NCI-H1930 (cell line): ENCODE measurements around the gene PRMT3.
A peak's percentile ranks its signal among the peaks of the same experiment; 100 is the strongest.
"Not testable (repeated sequence)": the region's sequence is repeated elsewhere in the genome, so short reads cannot be mapped to it uniquely, and the experiment has no call there.

Experiments used
- DNase-seq, 2 experiments: peaks; one replicate each; lab custom pipeline; 2025; lab: John Stamatoyannopoulos, UW

The PRMT3 gene

DNA sequence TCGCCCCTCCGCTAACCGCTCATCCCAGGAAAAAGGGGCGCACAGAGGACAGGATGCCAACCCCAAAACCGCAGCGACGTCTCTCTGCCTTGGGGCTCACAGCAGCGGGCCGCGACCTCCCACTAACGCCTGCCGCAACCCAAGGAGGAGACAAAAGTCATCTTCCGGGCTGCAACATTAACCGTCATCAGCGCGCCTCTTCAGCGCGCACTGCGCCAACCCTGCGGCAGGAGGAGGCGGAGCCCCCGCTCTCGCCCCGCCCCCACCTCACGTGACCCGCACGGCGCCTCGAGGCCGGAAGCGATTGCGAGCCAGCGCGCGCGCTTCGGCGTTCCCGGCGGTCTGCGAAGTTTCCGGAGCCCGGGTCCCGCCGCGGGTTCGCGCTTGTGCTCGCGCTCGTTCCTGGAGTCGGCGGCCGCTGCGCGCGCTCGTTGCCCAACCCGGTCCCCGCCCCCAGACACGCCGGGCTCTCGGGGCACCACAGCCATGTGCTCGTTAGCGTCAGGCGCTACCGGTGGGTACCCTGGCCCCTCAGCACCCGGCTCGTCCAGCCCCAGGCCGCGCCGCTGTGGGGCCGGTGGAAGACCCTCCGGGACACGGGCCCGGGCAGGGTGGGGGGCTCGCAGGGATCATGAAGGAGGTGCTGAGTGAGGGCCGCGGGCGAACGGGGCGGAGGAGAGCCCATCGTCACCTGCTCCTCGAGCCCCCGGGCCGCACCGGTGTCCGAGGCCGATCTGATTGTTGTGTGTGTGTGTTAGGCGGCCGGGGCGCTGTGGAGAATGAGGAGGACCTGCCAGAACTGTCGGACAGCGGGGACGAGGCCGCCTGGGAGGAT lies at the start of gene PRMT3:
PRMT3 (plus strand) TSS at position 456 of the 835 bp plus-strand sequence; CDS start at position 487, 31 bp downstream.
- DNase-seq: peak; percentile 93 to 97

DNA sequence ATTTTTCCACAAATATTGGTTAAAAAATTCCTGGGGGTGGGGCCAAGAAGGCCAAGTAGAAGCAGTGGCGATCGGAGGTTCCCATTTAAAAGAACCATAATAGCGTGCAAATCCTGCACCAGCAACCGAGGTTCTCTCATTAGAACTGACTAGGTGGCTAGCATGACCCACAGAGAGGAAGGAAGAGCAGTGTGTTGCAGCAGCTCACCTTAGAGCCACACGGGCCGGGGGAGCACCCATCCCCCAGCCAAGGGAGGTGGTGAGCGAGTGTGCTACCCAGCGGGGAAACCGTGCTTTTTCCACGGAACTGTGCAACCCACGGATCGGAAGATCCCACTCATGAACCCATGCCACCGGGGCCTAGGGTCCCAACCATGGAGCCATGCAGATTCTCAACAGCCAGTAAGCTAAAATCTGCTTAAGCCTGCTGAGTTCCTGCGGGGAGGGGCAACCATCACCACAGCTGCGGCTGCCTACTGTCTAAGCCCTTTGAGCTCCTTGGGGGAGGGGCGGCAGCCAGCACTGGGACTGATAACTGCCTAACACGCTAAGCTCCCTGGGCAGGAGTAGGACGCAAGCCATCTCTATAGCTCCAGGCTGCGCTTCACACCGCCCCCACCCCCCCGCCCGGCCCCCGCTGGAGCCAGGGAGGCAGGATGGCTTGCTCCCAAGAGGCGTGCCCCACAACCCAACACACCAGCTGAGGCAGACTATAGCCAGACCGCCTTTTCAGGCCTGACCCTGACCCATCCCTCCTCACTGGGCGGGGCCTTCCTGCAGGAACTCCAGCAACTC lies 45.0 kb upstream of the PRMT3 start:
- no peak for DNase-seq

DNA sequence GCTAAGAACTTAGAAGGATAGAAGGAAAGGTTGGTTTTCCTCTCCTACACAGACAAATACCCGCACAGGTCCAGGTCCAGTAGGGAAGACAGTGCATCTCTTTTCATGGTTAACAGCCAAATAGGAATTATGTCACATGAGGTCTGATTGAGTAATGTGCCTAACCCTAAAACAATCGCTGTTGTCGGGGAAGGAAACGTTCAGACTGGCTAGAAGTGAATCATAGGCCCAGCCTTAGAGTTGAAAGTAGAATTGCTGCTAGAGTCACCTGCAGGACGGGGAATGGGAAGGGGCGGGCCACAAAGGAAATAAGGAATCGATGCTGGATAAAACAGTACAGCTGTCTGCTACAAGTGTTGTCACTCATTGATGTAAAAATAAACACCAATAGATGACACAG lies 36.4 kb upstream of the PRMT3 start:
- DNase-seq: no peak

DNA sequence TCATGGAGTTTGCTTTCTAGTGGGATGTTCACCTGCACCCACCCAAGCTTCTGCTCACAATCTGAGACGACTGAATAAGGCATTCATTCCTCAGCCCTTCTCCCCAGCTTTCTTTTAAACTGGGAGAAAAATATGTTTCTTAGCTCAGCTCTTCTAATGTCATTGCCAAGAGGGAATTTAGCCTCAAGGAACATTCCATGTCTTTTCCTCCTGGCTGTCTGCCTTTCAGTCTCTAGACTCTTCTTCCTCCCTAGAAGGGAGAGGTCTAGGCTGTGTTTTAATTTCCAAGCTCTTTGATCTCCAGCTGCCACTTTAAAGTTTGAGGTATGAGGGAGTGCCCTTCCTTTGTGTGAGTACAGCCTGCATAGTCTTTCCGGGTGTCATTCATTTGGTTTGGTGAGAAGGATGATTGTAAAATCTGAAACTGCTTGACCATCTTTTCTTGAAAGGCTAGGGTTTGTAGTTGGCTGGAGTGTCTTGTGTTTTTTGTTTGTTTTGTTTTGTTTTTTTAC lies 35.7 kb upstream of the PRMT3 start:
- no peak for DNase-seq

DNA sequence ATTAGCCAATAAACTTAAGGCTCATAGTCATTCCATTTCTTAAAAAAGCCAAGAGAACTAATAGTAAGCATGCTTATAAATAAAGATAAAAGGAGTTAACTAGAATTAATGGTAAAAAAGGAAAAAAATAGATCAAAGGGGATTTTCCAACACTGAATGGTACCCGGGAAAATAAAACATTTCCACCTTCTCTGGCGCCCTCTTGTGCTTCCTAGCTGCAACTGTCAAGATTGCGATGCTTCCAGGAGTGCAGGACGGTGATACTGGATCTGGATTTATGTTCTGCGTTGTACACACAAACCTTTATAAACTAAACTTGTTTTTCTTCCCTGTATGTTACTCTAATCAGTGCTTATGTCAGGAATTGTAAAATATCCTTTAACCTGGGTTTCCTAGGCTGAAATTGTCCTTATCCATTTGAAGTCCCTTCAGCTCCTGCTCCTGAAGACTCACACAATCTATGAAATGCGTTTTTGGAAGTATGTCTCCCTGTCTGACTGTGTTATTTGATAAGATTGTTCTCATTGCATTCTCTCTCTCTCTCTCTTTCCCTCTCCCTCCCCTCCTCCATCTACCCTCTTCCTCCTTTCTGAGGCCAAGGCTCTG lies 33.6 kb upstream of the PRMT3 start:
- DNase-seq: peak; percentile 20 to 53

DNA sequence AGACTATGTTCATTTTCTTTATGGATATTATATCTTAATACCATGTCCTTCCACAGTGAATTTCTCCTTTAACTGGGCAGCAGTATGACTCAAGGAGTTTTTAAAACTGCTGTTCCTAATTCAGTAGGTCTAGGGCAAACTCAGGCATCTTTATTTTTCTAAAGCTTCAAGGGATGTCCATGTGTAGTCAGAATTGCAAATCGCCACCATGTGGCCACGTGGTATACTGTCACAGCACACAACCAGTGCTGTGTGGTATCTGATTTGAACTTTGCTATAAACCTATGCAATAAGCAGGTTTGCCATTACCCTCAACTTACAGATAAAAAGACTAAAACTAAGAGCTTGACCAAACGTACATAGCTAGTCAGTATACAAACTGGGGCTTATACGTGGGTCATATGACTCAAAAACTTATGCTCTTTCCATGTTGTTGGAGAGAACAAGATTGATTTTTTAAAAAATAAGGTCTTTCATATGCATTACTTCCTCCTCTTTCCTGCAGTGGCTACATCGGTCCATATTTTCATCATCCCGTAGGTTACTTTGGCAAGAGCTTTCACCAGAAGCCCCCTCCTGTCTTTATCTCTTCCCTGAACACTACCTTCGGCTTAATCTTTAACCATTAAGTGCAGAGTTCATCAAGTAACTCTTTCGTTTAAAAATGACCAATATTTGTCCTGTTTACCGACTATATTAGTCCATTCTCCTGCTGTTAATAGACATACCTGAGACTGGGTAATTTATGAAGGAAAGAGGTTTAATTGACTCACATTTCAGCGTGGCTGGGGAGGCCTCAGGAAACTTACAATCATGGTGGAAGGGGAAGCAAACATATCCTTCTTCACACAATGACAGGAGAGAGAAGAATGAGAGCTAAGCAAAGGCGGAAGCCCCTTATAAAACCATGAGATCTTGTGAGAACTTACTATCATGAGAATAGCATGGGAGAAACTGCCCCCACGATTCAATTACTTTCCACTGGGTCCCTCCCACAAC lies 32.0 kb upstream of the PRMT3 start:
- DNase-seq: peak in 1 of 2 experiments; percentile 42

DNA sequence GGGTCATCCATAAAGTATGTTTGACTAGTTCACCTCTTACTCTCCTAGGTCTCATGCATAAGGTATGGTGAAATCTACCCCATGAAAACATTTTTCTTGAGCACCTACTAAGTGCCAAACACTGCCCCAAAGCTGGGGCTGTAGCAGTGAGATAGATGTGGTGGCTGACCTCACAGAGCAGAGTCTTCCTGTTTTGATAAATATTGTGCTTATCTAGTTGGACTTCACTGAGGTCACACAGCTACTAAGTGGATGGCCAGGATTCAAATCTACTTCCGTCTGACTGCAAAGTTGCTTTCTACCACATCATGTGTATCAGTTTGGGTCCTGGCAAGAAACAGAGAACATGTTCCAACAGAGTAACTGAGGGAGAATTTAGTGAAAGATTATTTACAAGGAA lies 30.4 kb upstream of the PRMT3 start:
- DNase-seq: no peak

DNA sequence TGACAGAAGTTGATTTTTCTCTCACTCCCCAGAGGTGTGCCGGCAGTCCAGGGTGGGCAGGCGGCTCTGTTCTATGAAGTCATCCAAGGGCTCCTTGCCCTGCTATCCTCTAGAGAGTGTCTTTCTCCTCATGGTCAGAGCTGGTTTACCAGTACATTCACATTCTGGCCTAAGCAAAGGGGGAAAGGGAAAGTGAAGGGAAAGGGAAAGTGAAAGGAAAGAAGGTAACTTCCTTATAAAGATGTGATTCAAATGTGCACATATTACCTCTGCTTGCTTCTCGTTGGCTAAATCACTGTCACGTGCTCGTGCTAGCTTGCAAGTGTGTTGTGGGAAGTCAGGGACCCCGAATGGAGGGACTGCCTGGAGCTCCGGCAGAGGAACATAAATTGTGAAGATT lies 26.9 kb upstream of the PRMT3 start:
- DNase-seq: no peak

DNA sequence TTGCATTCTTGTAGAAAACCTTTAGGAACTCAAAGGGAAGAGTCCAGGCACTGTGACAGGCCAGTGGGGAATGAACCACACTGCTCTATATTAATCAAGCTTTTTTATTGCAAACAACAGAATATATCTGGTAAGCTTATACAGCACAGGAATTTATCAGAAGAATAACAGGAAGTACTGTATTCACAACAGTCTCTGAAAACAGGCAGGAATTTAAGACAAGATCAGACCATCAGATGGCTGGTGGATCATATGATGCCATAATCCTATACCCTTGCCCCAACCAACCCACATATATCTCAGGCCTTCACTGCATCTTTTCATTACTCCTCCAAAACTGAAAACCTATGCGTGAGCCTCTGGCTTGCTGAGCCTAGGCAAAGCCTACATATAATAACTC lies 25.0 kb upstream of the PRMT3 start:
- no peak for DNase-seq

DNA sequence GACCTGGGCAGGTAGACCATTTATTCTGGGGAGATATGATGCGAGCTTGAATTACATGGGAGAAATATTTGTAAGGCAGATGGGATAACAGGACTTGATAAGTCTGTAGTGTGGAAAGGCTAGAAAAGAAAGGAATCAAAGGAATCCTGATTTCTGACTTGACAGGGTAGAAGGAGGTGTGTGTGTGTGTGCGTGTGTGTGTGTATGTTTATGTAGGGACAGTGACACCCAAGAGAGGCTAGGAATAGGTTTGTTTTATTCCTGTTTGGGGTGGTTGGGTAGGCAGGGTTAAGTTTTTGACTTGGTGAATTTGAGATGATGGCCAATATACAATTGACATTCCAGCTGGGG lies 24.4 kb upstream of the PRMT3 start:
- DNase-seq: no peak

DNA sequence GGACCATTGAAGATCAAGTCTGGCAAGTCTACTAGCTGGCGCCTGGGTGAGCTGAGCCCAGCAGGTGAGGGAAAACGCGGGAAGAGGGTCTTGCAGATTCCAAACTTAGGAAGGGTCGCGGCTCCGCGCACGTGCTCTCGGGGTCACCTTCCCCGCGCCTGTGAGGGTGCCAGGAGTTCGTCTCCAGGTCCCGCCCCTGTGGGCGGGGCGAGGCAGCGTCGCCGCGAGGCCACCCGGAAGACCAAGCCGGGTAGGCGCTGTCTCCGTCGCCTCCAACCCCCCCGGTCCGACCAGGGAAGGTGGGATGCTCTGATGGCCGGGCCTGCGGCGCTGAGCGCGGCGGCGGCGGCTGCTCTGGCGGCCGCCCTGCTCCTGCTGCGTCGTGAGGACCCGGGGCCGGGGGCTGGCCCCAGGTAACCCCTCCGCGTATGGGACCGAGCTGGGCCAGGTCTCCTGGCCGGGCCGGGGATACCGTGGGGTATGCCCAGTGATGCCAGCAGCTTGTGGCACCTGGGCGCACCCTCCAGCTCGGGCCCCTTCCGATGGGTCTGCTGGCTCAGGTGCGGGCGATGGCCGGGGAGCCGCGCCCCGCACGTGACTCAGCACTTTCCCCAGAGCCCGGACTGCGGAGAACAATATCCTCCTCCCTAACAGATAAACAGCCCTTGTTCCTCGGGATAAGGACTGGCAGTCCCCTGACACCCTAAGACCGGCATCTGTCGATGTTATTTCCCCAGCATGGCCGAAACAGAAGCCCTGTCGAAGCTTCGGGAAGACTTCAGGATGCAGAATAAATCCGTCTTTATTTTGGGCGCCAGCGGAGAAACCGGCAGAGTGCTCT lies 23.8 kb upstream of the PRMT3 start, which contains the start of gene HTATIP2:
HTATIP2 (plus strand) TSS at position 215 of the 841 bp plus-strand sequence; CDS start at position 739, 524 bp downstream.
- peak; percentile 59 to 69 for DNase-seq

DNA sequence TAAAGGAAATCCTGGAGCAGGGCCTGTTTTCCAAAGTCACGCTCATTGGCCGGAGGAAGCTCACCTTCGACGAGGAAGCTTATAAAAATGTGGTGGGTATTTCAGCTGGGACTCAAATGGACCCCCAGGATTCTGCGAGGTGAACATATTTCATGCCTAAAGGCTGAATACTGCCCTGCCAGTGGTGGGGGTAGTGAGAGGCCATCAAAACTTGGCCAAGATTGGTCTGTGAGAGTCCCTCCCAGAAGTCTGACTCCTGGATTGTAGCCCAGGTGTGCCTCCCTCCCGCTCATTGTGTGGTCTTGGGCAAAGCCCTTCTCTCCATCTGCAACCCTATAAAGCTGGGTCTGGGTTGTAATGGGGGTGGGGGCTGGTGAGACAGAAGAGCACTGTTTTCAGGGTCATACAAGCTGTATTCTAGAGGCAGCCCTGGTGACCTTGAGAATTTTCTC lies 23.1 kb upstream of the PRMT3 start:
- no peak for DNase-seq

DNA sequence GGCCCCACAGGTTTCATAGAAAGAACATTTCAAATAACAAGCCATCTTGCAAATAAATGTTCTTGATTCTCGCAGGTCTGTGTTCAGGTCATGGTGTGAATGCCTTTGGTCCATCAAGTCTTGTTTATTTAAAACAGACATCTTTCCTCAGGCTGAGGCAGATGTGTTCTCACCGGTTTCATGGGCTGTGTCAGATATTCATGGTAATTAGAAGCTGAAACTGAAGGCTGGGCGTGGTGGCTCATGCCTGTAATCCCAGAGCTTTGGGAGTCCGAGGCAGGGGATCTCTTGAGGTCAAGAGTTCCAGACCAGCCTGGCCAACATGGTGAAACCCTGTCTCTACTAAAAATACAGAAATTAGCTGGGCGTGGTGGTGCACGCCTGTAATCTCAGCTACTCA lies 22.1 kb upstream of the PRMT3 start:
- DNase-seq: not testable (repeated sequence)

DNA sequence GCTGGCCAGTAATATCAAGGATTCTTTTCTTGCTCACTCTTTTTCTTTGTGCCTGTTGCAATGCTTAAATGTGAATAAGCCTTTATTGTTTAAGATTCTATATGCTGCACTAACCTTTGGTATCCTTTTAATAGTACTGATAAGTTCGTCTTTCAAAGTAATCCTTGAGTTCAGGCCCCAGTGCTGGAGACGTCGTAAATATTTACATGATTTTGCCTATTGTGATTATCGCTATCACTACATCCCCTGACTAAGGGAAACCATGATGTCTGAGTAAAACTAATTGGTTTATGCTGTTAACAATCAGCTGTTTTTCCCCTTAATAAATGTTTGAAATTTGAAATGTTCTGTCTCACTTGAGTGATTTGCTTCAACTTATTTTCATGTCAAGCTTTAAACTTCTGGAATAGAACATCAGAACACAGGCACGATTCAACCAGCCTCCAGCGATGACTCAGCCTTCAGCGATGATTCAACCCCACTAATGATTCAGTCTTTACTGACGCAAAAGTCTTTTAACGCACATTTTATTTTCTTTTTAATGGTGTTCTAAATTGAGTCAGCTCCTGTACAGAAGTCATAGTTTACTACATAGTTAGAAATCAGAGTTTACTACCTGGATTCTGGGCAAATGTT lies 20.1 kb upstream of the PRMT3 start:
- DNase-seq: no peak

DNA sequence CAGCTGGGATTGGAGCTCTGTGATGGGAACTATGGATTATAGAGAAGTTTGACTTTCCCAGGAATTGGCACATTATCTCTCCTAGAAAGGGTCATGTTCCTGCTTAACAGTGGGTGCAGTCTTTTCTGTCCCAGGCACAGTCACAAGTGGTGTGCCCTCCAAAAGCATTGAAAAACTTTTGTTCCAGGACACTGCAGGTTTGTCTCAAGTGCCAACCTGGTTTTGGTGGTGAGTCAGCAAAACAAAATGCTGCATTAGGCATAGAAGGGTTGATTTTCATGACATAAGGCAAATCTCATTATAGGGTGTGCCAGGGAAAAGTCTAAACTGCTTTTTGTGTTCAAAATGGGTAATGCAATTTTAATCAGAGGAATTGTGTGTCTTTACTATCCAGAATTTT lies 19.1 kb upstream of the PRMT3 start:
- no peak for DNase-seq

DNA sequence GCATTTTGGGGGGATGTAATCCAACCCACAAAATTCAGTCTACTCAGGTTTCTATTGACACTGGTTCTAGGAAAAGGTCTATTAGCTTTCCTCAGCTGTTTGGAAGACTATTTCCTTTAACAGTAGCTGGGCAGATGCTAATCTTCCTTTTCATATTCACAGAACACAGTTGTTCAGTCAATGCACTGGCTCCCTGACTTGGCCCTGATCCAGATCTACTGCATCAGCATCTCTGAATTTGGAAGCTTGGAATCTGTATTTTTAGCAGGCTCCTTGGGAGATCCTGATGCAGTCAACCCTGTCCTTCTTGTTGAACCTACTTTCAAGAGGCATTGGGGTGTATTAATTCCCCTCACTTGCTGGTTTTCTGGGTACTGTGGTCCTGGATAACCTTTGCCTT lies 17.7 kb upstream of the PRMT3 start:
- DNase-seq: no peak

DNA sequence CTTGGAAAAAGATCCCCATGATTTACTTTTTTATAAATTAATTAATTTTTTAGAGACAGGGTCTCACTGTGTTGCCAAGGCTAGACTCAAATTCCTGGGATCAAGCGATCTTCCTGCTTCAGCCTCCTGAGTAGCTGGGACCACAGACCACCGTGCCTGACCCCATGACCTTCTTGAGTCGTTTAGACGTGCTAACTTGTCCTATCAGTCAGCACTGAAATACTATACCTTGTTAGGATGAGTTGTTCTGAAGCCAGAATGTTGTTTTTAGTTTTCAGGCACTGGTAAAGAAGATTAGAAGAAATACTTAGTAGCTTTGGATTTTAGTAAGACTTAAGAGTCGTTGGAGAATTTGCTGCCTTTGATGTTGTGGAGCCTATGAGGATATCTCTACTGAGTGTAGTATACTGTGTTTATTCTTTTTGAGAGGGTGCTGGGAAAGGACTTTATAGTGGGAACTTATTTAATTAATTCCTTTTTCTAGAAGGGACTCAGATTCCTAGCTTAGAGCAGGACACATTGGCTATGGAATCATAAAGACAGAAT lies 15.4 kb upstream of the PRMT3 start:
- no peak for DNase-seq

DNA sequence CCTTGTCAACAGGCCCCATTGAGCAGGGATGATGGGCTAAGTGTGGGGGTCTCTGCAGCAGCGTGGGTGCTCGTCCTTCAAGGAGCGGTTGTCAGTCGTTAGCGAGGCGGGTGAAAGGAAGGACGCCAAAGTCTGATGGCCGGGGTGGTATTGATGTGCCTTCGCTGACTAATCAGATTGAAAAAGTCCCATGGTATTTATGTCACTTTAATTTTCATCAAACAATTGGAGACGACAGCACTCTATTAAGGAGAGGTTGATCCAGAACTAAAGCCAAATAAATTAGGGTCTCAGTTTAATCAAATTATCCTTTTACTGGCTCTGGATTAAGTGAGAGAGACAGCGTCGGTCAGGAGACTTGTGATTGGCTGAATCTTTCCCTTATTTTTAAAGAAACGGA lies 14.4 kb upstream of the PRMT3 start:
- DNase-seq: no peak

DNA sequence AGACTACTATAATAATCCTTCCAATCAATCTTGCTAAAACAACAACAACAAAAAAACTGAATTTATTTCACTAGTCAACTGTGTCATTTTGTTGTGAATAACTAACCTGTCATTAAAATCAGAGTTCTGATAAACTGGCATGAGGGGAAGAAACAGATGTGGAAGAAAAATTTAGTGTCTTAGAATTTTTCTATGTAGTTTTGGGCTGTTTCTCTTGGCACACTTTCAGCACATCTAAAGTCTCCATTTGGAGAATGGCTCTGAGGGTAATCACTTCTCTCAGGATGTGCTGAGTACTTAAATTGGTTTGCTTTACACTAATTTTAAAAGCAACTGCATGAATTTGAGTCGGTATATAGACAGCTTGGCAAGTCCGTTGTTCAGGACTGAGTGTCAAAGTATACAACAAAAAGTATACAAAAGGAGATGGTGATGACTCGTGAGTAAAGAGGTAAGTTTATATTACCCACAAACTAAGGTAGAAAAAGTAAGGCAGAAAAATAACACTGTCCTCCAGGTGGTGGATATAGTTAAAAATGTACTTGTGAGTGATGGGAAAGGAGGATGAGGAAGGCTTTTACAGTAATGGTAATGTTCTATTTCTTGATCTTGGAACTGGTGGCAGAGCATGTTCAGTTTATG lies 13.8 kb upstream of the PRMT3 start:
- no peak for DNase-seq
